Sciatic nerve (tissue), 2 donors: ENCODE data around the gene PLSCR4. TPM values are rescaled to one million over a fixed set of nuclear protein-coding genes. Genes with fewer than 3 reads are reported as not detected.
A peak's percentile ranks its signal among the peaks of the same experiment; 100 is the strongest.
"Not testable (repeated sequence)": the region's sequence is repeated elsewhere in the genome, so short reads cannot be mapped to it uniquely, and the experiment has no call there.

Experiments used
- ATAC-seq: fragments of 200-7000 bp; cut with Tn5 transposase; one replicate; pipeline ENCODE4 v1.9.1; 2020; ENCODE audit warnings: mild to moderate bottlenecking, moderate library complexity
- DNase-seq: peaks from one replicate; pipeline ENCODE4 v3.0.0-alpha.2; 2020; ENCODE audit warnings: low spot score
- intact Hi-C: fragments of 100-400 bp; cut with DNase I; formaldehyde crosslinking; loops from one replicate; pipeline ENCODE4 v1.14.2; 2022
- total RNA-seq: library from RNA; stranded (reverse); fragmentation: NEBNext Ultra II Directional; extraction: Animal tissue kit (Norgen Biotek cat#: 25700); gene quantifications from one replicate; pipeline ENCODE4 v1.2.1, GENCODE V29; 2021
- donor health status: DM: no; HTN: no; CAD: no.
- donor health status: DM: no; HTN: no; CAD: no.

PLSCR4 gene
- total RNA-seq, 1 donor from 2014 or later: 242 TPM

DNA sequence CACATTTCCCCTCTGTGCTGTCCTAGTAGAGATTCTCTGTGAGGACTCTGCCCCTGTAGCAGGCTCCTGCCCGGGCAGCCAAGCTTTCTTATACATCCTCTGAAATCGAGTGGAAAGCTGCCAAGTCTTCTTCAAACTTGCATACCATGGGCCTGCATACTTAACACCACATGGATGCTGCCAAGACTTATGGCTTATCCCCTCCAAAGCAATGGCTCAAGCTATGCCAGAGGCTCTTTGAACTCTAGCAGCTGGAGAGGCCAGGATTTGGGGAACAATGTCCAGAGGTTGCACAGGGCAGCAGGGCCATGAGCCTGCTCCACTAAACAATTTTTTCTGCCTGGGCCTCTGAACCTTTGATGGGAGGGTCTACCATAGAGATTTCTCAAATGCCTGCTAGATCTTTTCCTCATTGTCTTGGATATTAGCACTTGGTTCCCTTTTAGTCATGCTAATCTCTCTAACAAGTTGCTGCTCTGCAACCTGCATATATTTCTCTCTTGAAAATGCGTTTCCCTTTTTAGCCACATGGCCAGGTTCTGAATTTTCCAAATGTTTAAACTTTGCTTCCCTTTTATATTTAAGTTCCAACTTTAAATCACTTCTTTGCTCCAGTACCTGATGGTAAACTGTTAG is 6.1 kb upstream of the PLSCR4 start:
- ATAC-seq: no peak
- DNase-seq: no peak
- intact Hi-C loops: no loop called here

DNA sequence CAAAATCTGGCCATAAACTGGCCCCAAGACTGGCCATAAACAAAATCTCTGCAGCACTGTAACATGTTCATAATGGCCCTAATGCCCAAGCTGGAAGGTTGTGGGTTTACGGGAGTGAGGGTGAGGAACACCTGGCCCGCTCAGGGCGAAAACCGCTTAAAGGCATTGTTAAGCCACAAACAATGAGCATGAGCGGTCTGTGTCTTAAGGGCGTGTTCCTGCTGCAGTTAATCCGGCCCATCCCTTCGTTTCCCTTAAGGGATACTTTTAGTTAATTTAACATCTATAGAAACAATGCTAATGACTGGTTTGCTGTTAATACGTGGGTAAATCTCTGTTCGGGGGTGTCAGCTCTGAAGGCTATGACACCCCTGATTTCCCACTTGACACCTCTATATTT is 1.5 kb upstream of the PLSCR4 start:
- intact Hi-C loops, ATAC-seq, DNase-seq: not testable (repeated sequence)

DNA sequence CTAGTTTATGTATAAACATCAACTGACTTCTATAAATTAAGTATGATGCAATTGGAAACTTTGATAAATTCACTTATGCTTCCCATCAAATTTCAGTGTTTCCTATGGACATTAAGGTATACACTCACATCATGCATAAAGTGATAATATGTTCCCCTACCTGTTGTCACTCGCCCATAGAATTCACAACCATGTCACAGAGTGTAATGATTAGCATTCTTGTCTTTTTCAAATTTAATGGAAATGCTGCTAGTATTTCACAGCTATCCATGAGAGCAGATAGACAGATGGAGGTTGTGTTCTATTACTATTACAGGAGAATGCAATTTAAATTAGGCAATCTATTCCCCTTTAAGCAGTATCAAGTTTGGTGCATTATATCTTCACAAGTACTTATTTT is 984 bp downstream of the PLSCR4 start:
- no peak for DNase-seq
- ATAC-seq: no peak
- intact Hi-C loops: no loop called here

DNA sequence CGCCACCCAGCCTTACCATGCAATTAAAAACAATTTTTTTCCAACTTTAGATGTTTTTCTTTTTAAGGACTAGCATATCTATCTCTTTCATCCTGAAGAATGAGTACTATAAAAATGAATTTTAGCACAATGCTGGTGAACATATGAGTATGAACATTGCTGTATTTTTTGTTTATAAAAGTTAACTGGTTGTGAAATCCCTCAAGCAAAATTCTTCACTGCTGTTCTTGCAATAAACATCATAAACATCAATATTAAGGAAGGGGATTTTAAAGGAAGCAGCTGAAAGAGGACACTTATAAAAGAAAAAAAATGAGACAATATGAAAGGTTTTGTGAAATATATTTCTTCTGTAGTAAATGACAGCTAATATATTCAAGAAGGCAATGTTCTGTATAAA is 3.0 kb downstream of the PLSCR4 start:
- DNase-seq: no peak
- intact Hi-C loops: no loop called here
- no peak for ATAC-seq

DNA sequence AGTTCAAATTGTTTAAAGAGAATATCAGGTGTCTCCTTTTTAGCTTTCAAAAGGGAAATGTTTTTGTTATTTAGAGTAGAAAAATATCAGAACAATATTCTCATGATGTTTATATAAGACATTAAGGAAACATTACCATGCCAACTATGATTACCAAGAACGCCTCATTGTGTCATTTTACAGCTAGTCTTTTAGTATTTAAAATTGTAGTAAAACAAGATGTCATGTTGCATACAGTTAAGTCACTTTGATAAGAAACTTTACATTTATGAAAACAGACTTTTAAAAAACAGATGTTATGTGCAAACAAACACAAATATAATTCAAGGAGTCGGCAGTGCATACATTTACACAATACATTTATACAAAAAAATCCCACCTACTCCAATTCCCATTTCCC is 4.4 kb downstream of the PLSCR4 start:
- intact Hi-C loops: no loop called here
- DNase-seq (no peak), ATAC-seq (no peak)

DNA sequence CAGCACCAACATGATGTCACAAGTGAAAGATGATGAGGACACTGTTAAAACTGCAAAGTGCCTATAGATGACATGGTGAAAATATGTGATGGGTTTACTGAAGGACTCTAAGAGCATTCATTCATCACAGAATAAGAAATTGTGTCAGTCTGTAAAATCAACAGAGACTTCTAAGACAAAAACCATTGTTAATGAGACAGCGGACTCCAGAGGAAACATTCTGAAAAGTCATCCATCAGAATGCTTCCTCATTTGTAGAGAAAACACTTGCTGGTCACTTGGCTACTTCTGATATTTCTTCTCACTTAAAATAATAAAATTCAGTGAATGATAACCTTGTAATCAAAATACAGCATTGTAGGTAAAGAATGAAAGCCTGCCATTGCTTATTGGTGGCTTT is 7.3 kb downstream of the PLSCR4 start:
- no peak for ATAC-seq

DNA sequence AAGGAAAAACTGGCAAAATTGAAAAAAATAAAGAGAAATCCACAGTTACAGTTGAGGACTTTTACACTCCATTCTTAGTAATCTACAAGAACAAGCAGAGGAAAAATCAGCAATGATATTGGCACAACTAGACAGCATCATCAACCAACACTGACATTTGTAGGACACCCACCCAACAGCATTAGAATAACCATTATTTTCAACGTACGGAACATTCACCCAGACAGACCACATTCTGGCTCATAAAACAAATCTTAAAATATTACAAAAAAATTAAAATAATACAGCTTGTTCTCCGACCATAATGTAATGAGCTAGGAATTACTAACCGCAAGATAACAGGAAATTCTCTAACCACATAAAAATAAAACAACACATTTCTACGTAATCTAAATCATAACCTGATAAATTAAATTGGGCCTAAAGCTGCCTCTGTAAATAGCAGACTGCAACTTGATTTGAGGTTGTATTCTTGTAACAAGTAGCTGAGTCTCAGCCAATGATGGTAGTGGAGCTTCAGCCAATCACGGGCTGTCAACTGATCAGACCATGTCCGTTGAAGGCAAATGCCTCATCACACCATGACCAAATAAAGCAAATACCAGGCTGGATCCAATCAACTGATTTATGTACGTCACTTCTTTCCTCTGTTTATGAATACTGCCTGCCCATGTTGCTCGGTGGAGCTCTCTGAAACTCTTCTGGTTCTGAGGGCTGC is 9.2 kb downstream of the PLSCR4 start:
- intact Hi-C loops: no loop called here
- no peak for DNase-seq
- ATAC-seq: peak; percentile 91

More for the DNA sequence above, 7.3 kb downstream of the PLSCR4 start:
- intact Hi-C loops: no loop called here
- DNase-seq: no peak

DNA sequence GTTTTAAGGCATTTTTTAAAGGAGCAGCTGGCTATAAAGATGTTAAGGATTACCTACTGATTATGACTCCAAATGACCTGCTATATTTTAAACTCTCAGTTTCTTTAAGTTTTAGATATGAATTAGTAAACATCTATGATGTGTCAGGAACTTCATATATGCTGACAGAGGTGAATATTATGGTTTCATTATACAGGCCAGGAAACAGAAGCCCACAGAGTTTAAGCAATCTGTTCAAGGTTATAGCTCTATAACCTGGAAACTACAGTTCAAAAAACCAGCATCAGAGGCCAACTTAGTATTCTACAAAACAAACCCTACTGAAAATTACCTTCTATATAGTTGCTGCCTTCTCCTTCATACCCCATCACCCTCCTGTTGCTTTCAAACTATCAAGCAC is 17.4 kb downstream of the PLSCR4 start:
- intact Hi-C loops: no loop called here
- ATAC-seq: no peak
- no peak for DNase-seq

DNA sequence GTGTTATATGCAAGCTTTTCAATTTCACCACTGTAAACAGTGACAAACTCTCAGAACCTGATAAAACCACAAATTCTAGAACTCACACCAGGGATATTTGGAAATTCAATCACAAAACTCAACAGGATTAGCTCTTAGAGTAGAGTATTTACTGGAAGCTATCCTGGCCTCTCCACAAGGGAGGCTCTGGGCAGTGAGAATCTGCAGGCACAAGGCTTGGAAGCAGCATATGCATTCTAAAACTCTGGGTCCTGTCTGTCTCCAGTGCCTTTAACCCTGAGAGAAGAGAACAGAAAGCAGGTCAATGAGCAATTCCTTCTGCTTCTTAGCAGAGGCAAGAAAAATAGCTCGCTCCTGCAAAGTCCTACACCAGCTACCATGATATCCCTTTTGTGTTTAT is 23.4 kb downstream of the PLSCR4 start:
- DNase-seq (no peak), ATAC-seq (peak; percentile 67)
- intact Hi-C loops: no loop called here

DNA sequence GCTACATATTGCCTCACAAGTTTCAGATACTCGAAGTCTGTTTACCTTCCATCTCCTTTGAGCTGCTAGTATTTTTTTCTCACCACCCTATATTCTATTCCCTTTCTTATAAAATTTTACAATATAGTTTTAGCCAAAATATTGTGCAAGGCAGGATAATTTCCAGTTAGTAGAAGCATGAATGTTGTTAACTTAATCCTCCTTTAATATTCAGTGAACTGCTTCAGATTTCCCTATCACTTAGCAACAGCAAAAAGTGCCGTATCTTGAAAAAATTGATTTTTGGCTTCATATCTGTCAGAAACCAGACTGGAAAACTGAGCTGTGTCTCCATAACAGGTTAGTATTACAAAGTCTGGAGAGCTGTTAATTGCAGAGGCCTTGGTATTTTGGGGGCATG is 24.0 kb downstream of the PLSCR4 start:
- intact Hi-C loops: no loop called here
- ATAC-seq (peak; percentile 43), DNase-seq (no peak)

DNA sequence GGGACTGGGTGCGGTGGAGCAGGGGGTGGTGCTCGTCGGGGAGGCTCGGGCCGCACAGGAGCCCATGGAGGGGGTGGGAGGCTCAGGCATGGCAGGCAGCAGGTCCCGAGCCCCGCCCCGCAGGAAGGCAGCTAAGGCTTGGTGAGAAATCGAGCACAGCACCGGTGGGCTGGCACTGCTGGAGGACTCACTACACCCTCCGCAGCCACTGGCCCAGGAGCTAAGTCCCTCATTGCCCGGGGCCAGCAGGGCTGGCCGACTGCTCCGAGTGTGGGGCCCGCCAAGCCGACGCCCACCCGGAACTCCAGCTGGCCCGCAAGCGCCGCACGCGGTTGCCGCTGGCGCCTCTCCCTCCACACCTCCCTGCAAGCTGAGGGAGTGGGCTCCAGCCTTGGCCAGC is 25.4 kb downstream of the PLSCR4 start:
- ATAC-seq, intact Hi-C loops, DNase-seq: not testable (repeated sequence)

DNA sequence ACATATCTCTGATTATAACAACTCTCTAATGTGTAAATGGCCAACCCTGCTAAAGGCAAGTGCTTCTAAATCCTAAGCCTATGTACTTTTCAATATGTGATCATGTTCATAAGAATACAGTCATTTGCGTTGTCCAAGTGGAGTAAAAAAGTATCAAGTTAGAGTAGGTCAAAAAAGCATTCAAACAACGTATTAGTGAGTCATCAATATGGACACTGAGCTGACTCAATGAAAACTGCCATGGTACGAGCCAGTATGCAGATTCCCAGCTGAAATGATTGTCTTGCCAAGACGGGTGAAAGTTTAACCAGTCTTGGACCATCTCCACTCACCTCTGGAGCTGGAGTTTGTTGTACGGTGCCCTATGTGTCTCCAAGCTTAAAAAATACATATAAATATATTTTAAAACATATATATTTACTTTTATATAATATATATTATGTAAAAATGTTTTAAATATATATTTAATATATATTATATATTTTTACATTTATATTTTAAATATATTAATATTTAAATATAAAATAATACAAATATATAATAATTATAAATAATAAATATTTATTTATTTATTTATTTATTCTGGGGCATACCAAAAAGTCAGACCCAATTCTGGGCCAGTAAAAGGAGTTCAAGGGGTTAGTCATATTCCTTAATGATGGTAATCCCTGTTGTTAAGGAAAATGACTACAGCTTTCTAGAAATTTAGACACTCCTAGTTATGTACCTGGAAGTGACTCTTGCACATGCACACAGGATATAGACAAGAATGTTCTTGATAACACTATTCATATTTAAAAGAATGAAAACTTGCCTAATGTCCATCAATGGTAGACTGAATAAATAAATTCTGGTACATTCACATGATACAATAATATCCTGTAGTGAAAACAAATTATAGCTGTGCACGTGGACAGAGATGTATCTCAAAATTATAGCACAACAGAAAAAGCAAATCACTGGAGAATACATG is 27.2 kb downstream of the PLSCR4 start:
- no peak for ATAC-seq
- DNase-seq: no peak
- intact Hi-C loops: no loop called here

DNA sequence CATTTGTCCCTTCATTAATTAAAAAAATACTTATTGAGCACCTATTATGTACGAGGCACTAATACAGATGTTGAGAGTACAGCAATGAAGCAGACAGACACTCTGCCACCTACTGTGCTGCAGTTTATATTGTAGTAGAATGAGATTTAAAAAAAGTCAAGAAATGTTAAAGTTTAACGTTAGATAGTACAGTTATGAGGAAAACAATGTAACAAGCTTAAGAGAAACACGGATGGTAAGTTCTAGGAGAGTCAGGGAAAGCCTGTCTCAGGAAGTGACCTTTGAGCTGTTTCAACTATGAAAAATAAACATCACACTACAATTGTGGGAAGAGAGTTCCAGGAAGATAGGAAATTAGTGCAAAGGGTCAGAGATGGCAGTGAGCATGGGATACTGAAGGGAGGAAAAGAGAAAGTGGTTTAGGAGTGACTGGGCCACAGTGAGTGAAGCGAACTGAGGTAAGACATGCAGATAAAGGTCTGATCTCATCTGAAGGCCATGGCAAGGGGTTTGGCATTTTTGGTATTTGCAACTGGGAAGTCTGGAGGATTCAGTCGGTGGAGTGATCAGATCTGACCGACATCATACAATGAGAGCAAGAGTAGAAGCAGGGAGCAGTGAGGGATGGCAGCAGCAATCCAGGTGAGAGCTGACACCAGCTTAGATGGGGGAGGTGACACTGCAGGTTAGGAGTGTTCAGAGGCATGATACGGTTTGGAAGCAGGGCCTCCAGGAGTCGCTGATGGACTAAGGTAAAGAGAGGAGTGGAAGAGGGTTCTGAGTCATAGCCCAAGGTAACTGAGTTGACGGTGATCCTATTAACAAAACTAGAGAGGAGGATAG is 28.5 kb downstream of the PLSCR4 start:
- intact Hi-C loops: no loop called here
- DNase-seq: no peak
- ATAC-seq: peak; percentile 83

DNA sequence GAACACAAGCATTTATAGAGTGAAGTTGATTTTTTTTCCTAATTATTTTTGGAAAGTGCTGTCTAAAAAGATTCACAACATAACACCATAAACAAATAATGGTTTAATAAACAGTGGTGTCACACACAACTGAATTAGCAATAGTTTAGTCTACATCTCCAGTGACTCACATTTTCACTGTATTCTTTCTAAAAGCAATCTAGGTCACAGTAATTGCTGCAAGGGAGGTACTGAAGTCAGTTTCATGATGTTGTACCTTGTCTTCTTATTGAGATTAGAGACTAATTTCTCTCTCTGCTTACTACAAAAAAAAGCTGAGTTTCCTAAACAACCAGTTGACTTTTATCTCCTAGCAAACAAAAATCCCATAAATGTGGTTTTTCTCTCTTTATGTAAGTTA is 29.6 kb downstream of the PLSCR4 start:
- ATAC-seq: no peak
- intact Hi-C loops: no loop called here
- no peak for DNase-seq

DNA sequence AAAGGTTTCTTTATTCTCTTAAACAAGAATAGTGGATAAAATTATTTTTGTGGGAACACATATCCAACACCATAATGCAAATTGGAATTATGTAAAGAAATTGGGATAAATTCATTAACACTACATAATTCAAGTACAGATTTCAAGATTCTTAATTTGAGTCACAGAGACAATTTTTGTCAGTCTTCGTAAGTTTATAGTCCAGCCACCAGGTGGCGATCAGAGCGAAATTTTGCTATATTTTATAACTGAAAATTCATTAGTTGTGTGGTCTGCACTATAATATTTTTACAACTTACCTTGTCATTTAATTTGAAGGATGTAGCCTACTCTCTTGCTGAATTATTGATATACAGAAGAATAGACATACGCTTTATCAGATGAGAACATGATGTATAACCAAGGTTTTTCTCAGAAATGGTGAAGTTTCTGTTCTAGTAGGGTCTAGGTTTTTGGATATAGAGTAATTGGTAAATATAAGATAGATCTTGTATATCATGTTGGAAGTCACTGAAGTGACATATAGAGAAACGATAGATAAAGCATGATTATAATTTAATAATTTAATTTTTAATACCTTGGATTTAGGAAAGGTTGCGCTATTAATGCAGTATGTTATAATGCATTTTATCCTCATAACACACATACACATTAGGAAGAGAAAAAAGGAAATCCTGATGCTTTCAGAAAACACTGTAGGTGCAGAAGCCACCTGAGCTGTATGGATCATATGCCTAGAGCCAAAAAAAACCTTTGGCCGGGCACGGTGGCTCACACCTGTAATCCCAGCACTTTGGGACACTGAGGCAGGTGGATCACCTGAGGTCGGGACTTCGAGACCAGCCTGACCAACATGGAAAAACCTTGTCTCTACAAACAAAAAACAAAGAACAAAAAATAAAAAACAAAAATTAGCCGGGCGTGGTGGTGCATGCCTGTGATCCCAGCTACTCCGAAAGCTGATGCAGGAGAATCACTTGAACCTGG is 31.7 kb downstream of the PLSCR4 start:
- intact Hi-C loops: loop anchor here (5.0 kb wide), 1 partner anchor 108 kb away; no protein-coding TSS in a partner anchor
- DNase-seq: peak; percentile 75
- ATAC-seq: no peak

DNA sequence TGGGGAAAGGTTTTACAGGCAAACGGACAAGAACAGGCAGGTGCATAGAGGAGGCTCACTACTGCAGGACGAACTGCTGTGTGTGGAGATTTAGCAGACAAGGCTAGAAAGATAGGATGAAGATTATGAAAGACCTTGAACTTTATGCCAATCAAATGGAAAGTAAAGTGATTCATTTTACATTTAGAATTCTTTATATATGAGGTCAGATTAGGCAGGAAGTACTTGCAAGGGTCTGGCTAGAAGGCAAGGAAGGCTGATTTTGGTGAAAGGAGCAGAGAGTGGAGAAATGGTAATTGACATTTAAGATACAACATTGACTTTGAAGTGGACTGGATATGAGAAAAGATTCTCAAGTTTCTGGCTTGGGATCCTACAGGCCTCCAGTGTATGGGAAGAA is 33.6 kb downstream of the PLSCR4 start:
- no peak for DNase-seq
- intact Hi-C loops: loop anchor here (5.0 kb wide), 1 partner anchor 110 kb away; no protein-coding TSS in a partner anchor
- ATAC-seq: no peak

DNA sequence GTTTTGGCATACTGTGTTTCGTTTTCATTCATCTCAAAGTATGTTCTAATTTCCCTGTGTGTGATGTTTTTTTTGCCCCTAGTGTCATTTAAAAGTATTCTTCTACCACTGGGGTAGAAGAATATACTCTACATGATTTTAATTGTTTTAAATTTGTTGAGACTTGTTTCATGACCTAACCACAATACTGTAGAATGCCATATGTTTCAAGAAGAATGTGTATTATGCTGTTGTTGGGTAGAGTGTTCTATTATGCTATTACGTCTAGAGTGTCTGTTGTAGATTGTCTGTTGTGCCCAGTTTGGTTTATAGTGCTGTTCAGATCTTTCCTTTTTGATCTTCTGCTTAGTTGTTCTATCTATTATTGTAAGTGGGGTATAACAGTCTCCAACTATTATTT is 36.4 kb downstream of the PLSCR4 start:
- intact Hi-C loops: no loop called here
- no peak for DNase-seq

DNA sequence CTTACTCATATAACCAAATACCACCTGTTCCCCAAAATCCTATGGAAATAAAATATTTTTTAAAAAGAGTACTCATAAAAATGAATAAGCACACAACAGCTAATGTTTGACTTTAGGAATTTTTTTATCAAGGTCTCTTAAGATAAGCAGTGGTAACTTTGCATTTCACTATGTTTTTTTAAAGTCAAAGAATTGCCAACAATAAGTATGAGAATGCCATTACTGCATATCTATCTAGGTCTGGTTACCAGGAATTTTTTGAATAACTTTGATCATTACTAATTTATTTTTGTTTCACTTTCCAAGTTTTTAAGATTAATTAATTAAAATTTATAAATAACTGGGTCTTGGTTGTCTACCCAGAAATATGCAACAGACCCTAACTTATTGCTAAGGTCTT is 41.5 kb downstream of the PLSCR4 start:
- no peak for DNase-seq
- ATAC-seq: no peak
- intact Hi-C loops: no loop called here

More for the DNA sequence above, 36.4 kb downstream of the PLSCR4 start:
- no peak for ATAC-seq
